Skeletal muscle tissue (tissue), 4 donors: ENCODE results near the gene FAT2. TPM values are rescaled to one million over a fixed set of nuclear protein-coding genes. Genes with fewer than 3 reads are reported as not detected.

Experiments
- H3K27ac ChIP-seq: one replicate; pipeline ENCODE4 v1.7.0; 2013; ENCODE audit warnings: mild to moderate bottlenecking, low read depth, low read length, inconsistent platforms
- H3K27me3 ChIP-seq, 3 donors: one replicate each; pipeline ENCODE4 v1.7.0; 2013; ENCODE audit warnings: low read length in 3 of 3; ENCODE audit not compliant: control insufficient read depth in 3 of 3, insufficient read depth in 3 of 3
- H3K36me3 ChIP-seq, 3 donors: one replicate each; pipeline ENCODE4 v1.7.0; 2013; ENCODE audit warnings: low read length in 3 of 3; ENCODE audit not compliant: control insufficient read depth in 3 of 3, insufficient read depth in 3 of 3
- H3K4me1 ChIP-seq, 3 donors: one replicate each; pipeline ENCODE4 v1.7.0; 2013; ENCODE audit warnings: low read length in 3 of 3, mild to moderate bottlenecking in 3 of 3; ENCODE audit not compliant: control insufficient read depth in 3 of 3, insufficient read depth in 3 of 3
- H3K4me3 ChIP-seq, 3 donors: one replicate each; pipeline ENCODE4 v1.7.0; 2013; ENCODE audit warnings: low read length in 3 of 3
- H3K9ac ChIP-seq, 3 donors: one replicate each; pipeline ENCODE4 v1.7.0; 2013; ENCODE audit warnings: low read length in 3 of 3, mild to moderate bottlenecking in 3 of 3, moderate library complexity in 2 of 3, low read depth in 1 of 3
- H3K9me3 ChIP-seq, 3 donors: one replicate each; pipeline ENCODE4 v1.7.0; 2013; ENCODE audit warnings: low read length in 3 of 3; ENCODE audit not compliant: control insufficient read depth in 3 of 3
- total RNA-seq: library from RNA; depleted of rRNA; stranded (reverse); fragments of >200 nt; gene quantifications from one replicate; pipeline ENCODE4 v1.2.3, GENCODE V29; 2014
- donor health status: Osteomylitis.

The FAT2 gene
- under 0.01 TPM for total RNA-seq

DNA sequence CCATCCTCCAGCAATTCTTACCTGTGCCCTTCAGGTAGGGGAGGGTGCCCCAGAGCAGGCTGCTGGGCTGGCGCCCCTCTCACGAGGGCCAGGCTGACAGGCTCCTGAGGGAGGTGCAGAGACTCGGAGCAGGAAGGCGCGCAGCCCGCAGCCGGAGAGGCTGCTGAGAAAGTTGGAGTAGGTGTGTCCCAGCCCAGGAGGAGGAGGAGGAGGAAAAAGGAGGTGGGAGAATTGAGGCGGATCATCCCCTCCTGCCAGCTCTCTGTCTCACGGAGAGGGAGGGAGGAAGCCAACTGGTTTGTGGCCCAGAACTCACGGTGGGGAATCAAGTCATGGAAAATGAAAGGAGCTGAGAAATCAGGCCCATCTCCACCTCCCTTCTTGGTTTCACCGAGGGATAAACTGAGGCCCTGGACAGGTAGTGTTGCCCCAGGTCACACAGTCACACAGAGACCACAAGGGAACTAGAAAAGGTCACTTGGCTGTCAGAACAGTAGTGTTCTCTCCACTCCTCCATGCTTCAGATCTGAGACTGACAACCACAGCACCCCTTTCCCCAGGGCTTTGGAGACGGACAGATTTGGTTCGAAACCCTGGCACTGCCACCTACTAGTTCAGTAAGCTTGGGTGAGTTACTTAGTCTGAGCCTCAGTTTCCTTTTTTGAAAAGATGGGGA, at the start of gene FAT2:
TSS of gene FAT2 (minus strand) at position 188 of the 676 bp plus-strand sequence. CDS start 22,400 bp downstream, outside the sequence.
- H3K36me3 ChIP-seq = no peaks in the 10 kb centered on the region

DNA sequence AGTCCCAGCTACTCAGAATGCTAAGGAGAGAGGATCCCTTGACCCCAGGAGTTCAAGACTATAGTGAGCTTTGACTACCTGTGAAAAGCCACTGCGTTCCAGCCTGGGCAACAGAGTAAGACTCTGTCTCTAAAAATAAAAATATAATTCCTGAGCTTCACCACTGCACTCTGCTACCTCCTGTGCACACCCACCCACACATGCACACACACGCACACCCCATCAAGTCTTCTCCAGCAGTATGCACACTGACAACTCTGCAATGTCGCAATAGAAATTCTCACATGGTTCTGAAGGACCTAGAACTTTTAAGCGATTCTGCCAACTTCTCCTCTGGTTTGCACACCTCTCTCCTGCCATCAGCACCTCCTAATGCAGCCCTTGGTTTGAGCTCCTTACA, 47.5 kb upstream of the FAT2 start:
- Histone ChIP-seq H3K9me3 (no peaks in the 10 kb centered on the region), H3K4me3 (no peak overlapping the region), H3K27me3 (no peaks in the 10 kb centered on the region), H3K9ac (no peak overlapping the region), H3K4me1 (no peaks in the 10 kb centered on the region), H3K27ac (no peak overlapping the region), H3K36me3 (no peaks in the 10 kb centered on the region)

More for the DNA sequence above, at the start of gene FAT2:
- peaks cover 7 to 14% (median 14%) of the 10 kb centered on the region in 3 donors for H3K4me1 ChIP-seq
- H3K27me3 ChIP-seq = no peaks in the 10 kb centered on the region
- no peaks in the 10 kb centered on the region for H3K9me3 ChIP-seq
- H3K27ac ChIP-seq = no peak within 1 kb of the TSS
- no peak within 1 kb of the TSS for H3K4me3 ChIP-seq
- H3K9ac ChIP-seq = peak within 1 kb of the TSS in 1 of 3 donors; percentile 15

- Histone ChIP-seq H3K36me3 (no peaks in the 10 kb centered on the region), H3K4me1 (no peaks in the 10 kb centered on the region), H3K9me3 (no peaks in the 10 kb centered on the region), H3K27ac (no peak overlapping the region), H3K9ac (no peak overlapping the region), H3K27me3 (peaks cover 0 to 2% (median 0%) of the 10 kb centered on the region in 3 donors), H3K4me3 (no peak overlapping the region)
These were observed 46.5 kb upstream of the FAT2 start for GRCh38 chr5:151637676-151638075.

DNA sequence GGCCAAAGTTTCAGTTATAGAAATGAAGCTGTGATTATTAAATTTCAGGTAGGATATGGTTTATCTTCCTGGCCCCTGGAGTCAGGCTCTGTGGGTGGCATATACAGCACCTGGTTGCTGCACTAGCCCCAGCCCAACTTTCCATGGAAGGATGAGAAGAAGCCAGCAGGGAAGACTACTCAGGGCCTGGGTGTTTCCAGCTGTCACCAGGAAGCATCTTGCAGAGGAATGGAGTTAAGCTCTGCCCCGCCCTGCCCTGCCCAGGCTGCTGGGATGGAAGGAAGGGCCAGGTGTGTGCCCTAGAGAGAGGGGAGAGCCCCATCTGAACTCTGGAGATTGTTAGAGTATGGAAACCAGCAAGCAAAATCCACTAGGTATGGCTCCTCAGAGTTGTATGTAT, 42.8 kb upstream of the FAT2 start:
- H3K4me3 ChIP-seq = no peak overlapping the region

GRCh38 chr5:151632941-151633340, 41.8 kb upstream of the FAT2 start:
- no peaks in the 10 kb centered on the region for H3K4me1 ChIP-seq
- no peak overlapping the region for H3K27ac ChIP-seq
- H3K27me3 ChIP-seq = peaks cover 0 to 2% (median 0%) of the 10 kb centered on the region in 3 donors
- H3K9me3 ChIP-seq = no peaks in the 10 kb centered on the region
- no peaks in the 10 kb centered on the region for H3K36me3 ChIP-seq
- H3K4me3 ChIP-seq = no peak overlapping the region
- H3K9ac ChIP-seq = no peak overlapping the region

More for the DNA sequence above, 42.8 kb upstream of the FAT2 start:
- Histone ChIP-seq H3K27ac (no peak overlapping the region), H3K4me1 (no peaks in the 10 kb centered on the region), H3K27me3 (peaks cover 0 to 2% (median 0%) of the 10 kb centered on the region in 3 donors), H3K9me3 (no peaks in the 10 kb centered on the region), H3K9ac (no peak overlapping the region), H3K36me3 (no peaks in the 10 kb centered on the region)

DNA sequence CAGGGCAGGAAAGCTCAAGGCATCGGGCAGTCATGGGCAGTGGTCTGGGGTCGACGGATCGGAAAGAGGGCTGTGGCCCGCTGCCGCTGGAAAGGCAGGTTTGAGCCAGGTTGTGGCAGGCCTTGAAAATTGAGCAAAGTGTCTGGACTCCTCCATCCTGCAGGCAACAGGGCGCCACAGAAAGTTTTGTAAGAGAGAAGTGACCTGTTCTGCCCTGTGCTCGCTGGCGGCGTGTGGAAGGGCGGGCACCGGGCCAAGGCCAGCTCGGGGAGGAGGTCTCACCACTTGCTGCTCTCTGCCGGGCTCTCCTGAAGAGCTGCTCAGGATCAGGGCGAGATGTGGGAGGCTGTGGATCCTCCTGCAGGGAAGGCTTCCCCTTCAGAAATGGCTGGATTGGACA, 41.4 kb upstream of the FAT2 start:
- no peak overlapping the region for H3K27ac ChIP-seq
- H3K9ac ChIP-seq = no peak overlapping the region
- no peaks in the 10 kb centered on the region for H3K4me1 ChIP-seq
- H3K9me3 ChIP-seq = no peaks in the 10 kb centered on the region
- H3K4me3 ChIP-seq = no peak overlapping the region
- peaks cover 0 to 2% (median 0%) of the 10 kb centered on the region in 3 donors for H3K27me3 ChIP-seq
- no peaks in the 10 kb centered on the region for H3K36me3 ChIP-seq

DNA sequence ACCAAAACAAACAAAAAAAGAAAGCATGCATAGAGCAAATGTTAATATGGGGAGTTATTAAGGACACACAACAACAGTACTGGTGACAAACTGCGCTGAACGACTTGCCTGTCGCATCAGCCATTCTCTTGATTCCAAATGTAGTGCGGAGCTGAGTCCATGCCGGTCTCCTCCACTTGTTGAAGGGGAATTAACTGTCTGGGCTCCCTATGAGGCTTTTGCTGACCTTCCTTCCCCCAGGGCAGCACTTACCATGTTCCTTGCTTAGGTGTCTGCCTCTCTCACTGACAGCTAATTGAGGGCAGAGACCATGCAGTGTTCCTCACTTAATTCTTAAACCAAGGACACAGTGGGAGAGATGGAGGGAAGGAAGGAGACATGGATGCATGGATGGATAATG, 40.8 kb upstream of the FAT2 start:
- Histone ChIP-seq H3K9ac (no peak overlapping the region), H3K27ac (no peak overlapping the region), H3K27me3 (peaks cover 0 to 2% (median 0%) of the 10 kb centered on the region in 3 donors), H3K4me1 (no peaks in the 10 kb centered on the region), H3K4me3 (no peak overlapping the region), H3K9me3 (no peaks in the 10 kb centered on the region), H3K36me3 (no peaks in the 10 kb centered on the region)

GRCh38 chr5:151630088-151630487, 39.0 kb upstream of the FAT2 start:
- H3K4me1 ChIP-seq = no peaks in the 10 kb centered on the region
- no peak overlapping the region for H3K9ac ChIP-seq
- H3K9me3 ChIP-seq = no peaks in the 10 kb centered on the region
- H3K36me3 ChIP-seq = no peaks in the 10 kb centered on the region
- no peak overlapping the region for H3K4me3 ChIP-seq
- peaks cover 0 to 2% (median 0%) of the 10 kb centered on the region in 3 donors for H3K27me3 ChIP-seq
- H3K27ac ChIP-seq = no peak overlapping the region

- no peak overlapping the region for H3K27ac ChIP-seq
- H3K4me1 ChIP-seq = peaks cover 2 to 7% (median 3%) of the 10 kb centered on the region in 3 donors
- no peak overlapping the region for H3K4me3 ChIP-seq
- no peaks in the 10 kb centered on the region for H3K9me3 ChIP-seq
- H3K9ac ChIP-seq = no peak overlapping the region
- H3K27me3 ChIP-seq = peaks cover 0 to 2% (median 0%) of the 10 kb centered on the region in 3 donors
- no peaks in the 10 kb centered on the region for H3K36me3 ChIP-seq
These were observed 37.1 kb upstream of the FAT2 start for GRCh38 chr5:151628112-151628823.

- H3K9me3 ChIP-seq = no peaks in the 10 kb centered on the region
- no peak overlapping the region for H3K9ac ChIP-seq
- no peaks in the 10 kb centered on the region for H3K36me3 ChIP-seq
- H3K27me3 ChIP-seq = no peaks in the 10 kb centered on the region
- H3K4me1 ChIP-seq = peaks cover 2 to 7% (median 3%) of the 10 kb centered on the region in 3 donors
- no peak overlapping the region for H3K27ac ChIP-seq
- no peak overlapping the region for H3K4me3 ChIP-seq
These were observed 36.5 kb upstream of the FAT2 start for GRCh38 chr5:151627650-151628049.
